ES-I3 (cell line): Measurements from ENCODE around the gene FRMD4A.
"Not testable (repeated sequence)": the region's sequence is repeated elsewhere in the genome, so short reads cannot be mapped to it uniquely, and the experiment has no call there.

Source experiments
- H3K36me3 ChIP-seq: 2 replicates; pipeline ENCODE4 v1.6.1; 2013; ENCODE audit warnings: mild to moderate bottlenecking, low read length, control low read depth, moderate library complexity; ENCODE audit not compliant: insufficient read depth
- H3K4me1 ChIP-seq: 2 replicates; pipeline ENCODE4 v1.6.1; 2013; ENCODE audit warnings: mild to moderate bottlenecking, control low read depth, low read length; ENCODE audit not compliant: insufficient read depth
- H3K9ac ChIP-seq: 2 replicates; pipeline ENCODE4 v1.6.1; 2013; ENCODE audit warnings: low read depth, mild to moderate bottlenecking, low read length, moderate library complexity
- H3K9me3 ChIP-seq: 2 replicates; pipeline ENCODE4 v1.6.1; 2013; ENCODE audit warnings: mild to moderate bottlenecking, low read length, moderate library complexity; ENCODE audit not compliant: control insufficient read depth, insufficient read depth

The FRMD4A gene

GRCh38 chr10:13773043-13773442 lies 557.7 kb downstream of the FRMD4A start:
- Histone ChIP-seq H3K36me3 (peaks cover 8% of the 10 kb centered on the region), H3K4me1 (peaks cover 3% of the 10 kb centered on the region)

DNA sequence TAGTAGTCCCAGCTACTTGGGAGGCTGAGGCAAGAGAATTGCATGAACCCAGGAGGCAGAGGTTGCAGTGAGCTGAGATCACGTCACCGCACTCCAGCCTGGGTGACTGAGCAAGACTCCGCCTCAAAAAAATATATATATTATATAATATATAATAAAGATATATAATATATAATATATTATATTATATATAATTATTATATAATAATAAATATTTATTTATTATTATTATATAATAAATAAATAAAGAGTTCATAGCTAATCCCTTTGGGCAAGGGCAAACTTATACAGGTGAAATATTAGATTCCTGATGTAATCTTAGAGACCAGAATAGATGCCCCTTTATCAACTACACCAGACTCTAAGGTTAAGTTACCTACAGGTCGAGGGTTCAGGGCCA lies 558.7 kb downstream of the FRMD4A start:
- H3K9ac ChIP-seq: no peak overlapping the region
- peaks cover 7% of the 10 kb centered on the region for H3K4me1 ChIP-seq
- peaks cover 8% of the 10 kb centered on the region for H3K36me3 ChIP-seq
- H3K9me3 ChIP-seq: no peaks in the 10 kb centered on the region

More at GRCh38 chr10:13773043-13773442, 557.7 kb downstream of the FRMD4A start:
- no peaks in the 10 kb centered on the region for H3K9me3 ChIP-seq
- H3K9ac ChIP-seq: no peak overlapping the region

DNA sequence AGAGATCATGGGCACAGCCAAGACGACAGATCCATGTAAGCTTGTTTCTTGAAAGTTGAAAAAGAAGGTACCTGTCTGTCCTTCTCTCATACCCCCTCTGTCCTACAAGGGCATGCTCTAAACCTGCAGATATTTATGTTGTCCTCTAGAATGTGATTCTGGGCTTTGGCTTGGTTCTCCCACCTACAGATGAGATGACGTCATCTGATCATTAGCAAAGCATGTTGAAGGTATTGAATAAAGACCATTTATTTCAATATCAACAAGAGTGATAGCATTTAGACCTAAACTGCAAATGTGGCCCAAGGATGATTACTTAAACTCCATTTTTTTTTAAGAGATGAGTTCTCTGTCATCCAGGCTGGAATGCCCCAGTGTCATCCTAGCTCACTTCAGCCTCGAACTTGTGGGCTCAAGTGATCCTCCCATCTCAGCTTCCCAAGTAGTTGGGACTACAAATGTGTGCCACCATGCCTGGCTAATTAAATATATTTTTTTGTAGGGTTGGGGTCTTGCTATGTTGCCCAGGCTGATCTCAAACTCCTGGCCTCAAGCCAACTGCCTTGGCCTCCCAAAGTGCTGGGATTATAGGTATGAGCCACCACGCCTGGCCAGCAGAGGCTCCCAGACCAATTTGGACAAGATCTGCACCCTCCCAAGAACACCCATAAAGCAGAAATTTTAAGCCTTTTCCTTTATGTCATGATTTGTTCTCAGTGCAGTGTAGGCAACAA lies 559.8 kb downstream of the FRMD4A start:
- Histone ChIP-seq H3K36me3 (peaks cover 8% of the 10 kb centered on the region), H3K4me1 (peaks cover 7% of the 10 kb centered on the region)

DNA sequence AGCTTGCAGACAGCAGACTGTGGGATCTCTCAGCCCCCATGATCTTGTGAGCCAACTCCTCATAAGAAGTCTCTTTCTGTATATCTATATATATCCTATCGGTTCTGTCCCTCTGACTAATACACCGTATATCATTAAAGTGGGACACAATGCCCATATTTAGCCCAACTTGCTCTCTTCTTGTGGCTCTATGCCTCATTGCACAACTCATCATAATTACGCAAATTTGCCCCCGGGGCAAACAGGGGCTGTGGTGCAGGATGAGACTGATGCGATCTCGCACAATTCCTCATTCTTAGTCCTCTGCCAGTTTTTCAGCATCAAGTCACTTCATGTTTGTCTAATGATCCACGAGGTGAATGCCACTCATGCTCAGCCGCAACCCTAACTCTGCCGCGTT lies 560.8 kb downstream of the FRMD4A start:
- peaks cover 8% of the 10 kb centered on the region for H3K36me3 ChIP-seq
- peaks cover 7% of the 10 kb centered on the region for H3K4me1 ChIP-seq
- H3K9ac ChIP-seq: no peak overlapping the region
- no peaks in the 10 kb centered on the region for H3K9me3 ChIP-seq

More for the DNA sequence above, 559.8 kb downstream of the FRMD4A start:
- no peak overlapping the region for H3K9ac ChIP-seq
- H3K9me3 ChIP-seq: no peaks in the 10 kb centered on the region

GRCh38 chr10:13767676-13768178 lies 563.0 kb downstream of the FRMD4A start:
- no peaks in the 10 kb centered on the region for H3K9me3 ChIP-seq
- H3K36me3 ChIP-seq: peaks cover 10% of the 10 kb centered on the region
- no peak overlapping the region for H3K9ac ChIP-seq
- peaks cover 7% of the 10 kb centered on the region for H3K4me1 ChIP-seq

DNA sequence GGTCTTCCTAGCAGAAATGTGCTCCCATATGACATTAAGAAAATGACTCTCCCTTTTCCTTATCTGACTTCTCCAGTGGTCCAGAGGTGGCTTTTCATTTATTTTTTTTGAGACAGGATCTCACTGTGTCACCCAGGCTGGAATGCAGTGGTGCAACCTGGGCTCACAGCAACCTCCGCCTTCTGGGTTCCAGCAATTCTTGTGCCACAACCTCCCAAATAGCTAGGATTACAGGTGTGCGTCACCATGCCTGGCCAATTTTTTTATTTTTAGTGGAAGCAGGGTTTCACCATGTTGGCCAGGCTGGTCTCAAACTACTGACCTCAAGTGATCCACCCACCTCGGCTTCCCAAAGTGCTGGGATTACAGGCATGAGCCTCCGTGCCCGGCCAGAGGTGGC lies 563.6 kb downstream of the FRMD4A start:
- not testable (repeated sequence) for H3K9me3 ChIP-seq, H3K9ac ChIP-seq, H3K4me1 ChIP-seq, H3K36me3 ChIP-seq

DNA sequence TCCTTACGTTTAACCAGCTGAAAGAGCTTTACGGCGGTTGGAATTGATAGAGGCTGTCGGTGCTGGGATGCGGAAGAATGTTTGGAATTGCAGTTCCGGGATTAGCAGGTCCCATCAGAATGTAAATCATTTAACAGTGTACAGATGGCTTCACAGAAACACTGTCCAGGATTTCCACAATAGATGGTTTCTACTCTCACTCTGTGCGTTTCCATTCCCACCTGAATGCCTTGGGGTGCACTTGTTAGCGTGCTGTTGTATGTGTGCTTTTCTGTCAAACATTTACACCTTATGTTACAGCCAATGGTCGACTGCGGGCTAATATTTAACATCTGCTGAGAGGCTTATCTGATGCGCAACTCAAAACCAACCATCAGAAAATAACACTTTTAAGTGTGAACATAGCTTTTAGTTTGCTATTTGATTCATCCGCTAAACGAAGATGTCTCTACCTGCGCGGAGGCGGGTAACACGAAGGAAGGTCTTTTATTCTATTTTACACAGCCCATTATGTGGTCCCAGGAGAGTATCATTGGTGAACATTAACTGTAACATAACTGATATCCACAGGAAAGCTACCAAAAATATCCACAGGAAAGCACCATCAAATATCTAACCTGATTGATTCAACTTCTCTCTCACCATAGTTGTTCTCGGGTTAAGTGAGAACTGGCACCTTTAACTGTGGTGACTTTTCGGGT lies 564.9 kb downstream of the FRMD4A start:
- Histone ChIP-seq H3K4me1 (peaks cover 7% of the 10 kb centered on the region; the same call in 1 of the 2 replicates), H3K9ac (no peak overlapping the region), H3K9me3 (no peaks in the 10 kb centered on the region), H3K36me3 (peaks cover 6% of the 10 kb centered on the region)

DNA sequence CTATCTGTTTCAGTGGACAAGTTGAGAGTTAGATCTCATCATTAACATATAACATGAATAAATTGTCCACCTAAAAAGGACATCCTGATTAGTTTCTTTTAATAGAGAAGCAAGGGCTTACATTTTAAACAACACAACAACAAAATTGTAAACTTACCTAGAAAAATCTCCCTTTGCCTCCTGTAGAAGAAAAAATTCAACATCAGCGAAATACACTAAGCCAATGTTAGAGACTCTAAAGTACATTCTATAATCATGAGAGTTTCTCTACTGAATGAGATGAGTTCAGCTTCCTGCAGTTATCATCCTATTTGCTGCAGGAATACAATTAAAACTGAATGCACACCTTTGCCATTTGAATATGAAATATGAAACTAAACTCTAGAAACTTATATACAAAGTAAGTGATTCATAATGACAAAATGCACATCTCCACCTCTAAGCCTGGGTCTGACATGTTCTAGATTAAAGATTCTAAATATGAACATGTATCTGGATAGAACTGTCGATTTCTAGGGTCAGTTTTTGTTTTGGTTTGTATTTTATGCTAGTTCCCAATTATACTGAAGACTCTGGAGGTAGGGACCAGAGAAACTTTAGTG lies 569.1 kb downstream of the FRMD4A start:
- Histone ChIP-seq H3K36me3 (0 out of 2 replicates have a peak, but pooled peaks cover 2% of the 10 kb centered on the region), H3K9ac (no peak overlapping the region), H3K4me1 (peaks cover 29% of the 10 kb centered on the region), H3K9me3 (no peaks in the 10 kb centered on the region)

GRCh38 chr10:13759168-13759567 lies 571.6 kb downstream of the FRMD4A start:
- 0 out of 2 replicates have a peak, but pooled peaks cover 2% of the 10 kb centered on the region for H3K36me3 ChIP-seq
- no peaks in the 10 kb centered on the region for H3K9me3 ChIP-seq
- H3K4me1 ChIP-seq: peaks cover 29% of the 10 kb centered on the region
- no peak overlapping the region for H3K9ac ChIP-seq

DNA sequence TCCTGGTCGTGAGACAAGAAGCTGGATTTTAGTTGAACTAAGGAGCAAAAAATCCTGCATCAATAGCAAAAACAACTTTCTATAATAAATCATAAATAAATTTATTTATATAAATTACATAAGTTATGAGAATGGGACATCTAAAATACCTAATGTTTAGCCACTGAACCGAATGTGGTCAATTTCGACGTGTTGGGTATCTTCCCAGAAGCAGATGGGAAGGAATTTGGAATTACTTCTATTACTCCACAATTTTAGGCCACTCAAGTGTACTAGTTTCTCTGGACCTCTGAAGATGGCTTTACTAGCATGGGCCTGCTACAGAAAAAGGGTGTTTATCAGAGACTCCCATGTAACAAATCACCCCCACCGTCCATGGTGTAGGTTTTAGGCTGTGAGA lies 572.0 kb downstream of the FRMD4A start:
- Histone ChIP-seq H3K9ac (no peak overlapping the region), H3K36me3 (no peaks in the 10 kb centered on the region), H3K4me1 (peaks cover 29% of the 10 kb centered on the region), H3K9me3 (no peaks in the 10 kb centered on the region)

DNA sequence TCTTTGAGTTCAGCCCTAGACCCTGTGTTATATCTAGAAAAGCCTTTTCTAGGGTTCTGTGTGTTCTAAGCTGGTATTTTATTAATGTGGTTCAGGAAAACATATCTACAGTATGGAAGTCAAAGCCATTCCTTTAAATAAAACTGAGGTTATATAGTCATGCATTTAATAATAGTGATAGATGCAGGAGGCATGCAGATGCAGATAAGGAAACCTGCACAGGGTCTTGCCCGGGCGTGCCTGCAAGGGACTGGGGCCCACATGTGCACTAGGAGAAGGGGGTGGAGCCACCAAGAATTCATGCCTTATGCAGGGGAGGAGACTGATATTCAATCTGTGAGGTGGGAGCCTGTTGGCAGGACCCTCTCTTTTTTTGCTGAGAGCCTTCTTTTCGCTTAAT lies 572.4 kb downstream of the FRMD4A start:
- no peak overlapping the region for H3K9ac ChIP-seq
- H3K9me3 ChIP-seq: no peaks in the 10 kb centered on the region
- peaks cover 29% of the 10 kb centered on the region for H3K4me1 ChIP-seq
- H3K36me3 ChIP-seq: no peaks in the 10 kb centered on the region

DNA sequence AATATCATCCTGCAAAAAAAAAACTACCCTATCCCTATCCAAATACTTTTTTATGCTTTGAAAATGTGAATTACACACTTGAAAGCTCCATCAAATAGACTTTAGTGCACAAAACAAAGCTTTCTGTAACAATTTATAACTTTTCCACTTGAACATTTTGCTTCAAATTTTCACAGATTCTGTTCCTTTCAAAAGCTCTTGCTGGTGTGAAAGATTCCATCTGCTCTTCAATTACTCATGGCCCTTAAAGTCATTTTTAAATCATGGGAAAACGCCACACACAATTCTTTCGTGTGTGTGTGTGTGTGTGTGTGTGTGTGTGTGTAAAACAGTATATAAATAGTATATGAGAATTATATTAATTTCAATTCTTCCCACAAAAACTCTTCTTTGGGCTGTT lies 576.4 kb downstream of the FRMD4A start:
- Histone ChIP-seq H3K9ac (no peak overlapping the region), H3K4me1 (peaks cover 21% of the 10 kb centered on the region), H3K36me3 (peaks cover 3% of the 10 kb centered on the region; the same call in 1 of the 2 replicates), H3K9me3 (no peaks in the 10 kb centered on the region)

- H3K4me1 ChIP-seq: no peaks in the 10 kb centered on the region
Observed at GRCh38 chr10:13751191-13751764, 579.4 kb downstream of the FRMD4A start.

More at GRCh38 chr10:13751191-13751764, 579.4 kb downstream of the FRMD4A start:
- Histone ChIP-seq H3K9ac (no peak overlapping the region), H3K9me3 (no peaks in the 10 kb centered on the region), H3K36me3 (peaks cover 14% of the 10 kb centered on the region)
